SK-N-SH (cell line): ENCODE measurements around the gene ENSA. TPM values are rescaled to one million over a fixed set of nuclear protein-coding genes. Genes with fewer than 3 reads are reported as not detected.
"Not testable (repeated sequence)": the region's sequence is repeated elsewhere in the genome, so short reads cannot be mapped to it uniquely, and the experiment has no call there.

ENCODE experiments used
- CTCF ChIA-PET: fragments of 300-600, 350-600 bp; formaldehyde crosslinking; extraction: SDS; loops from one replicate; lab custom pipeline; 2021; lab: Yijun Ruan, JAX
- POLR2A ChIA-PET: fragments of 350-600 bp; sonication (Branson Sonifier 250); formaldehyde crosslinking; extraction: SDS; loops from one replicate; lab custom pipeline; 2020; ENCODE audit warnings: antibody characterized with exemption, inconsistent platforms; lab: Yijun Ruan, JAX
- DNase-seq: peaks from one replicate; pipeline ENCODE4 v3.0.0; 2012
- H2AFZ ChIP-seq: fragments of 200-600 bp; sonication (generic); 2 replicates; pipeline ENCODE4 v1.8.1; 2016; ENCODE audit warnings: antibody characterized with exemption, mild to moderate bottlenecking, low read depth
- H3F3A ChIP-seq: fragments of 200-600 bp; sonication (generic); replicated peaks from 2 replicates; pipeline ENCODE3; 2016; ENCODE audit warnings: antibody characterized with exemption, mild to moderate bottlenecking; ENCODE audit not compliant: insufficient read depth
- H3K27ac ChIP-seq, 2 experiments: fragments of 200-500 bp in 1 of 2; fragments of 200-600 bp in 1 of 2; sonication (Bioruptor generic) in 1 of 2; sonication (generic), shearing (Covaris generic) in 1 of 2; 2 replicates each; pipeline versions ENCODE4 v1.5.1 to v1.6.1; 2014 to 2016; ENCODE audit warnings: low read depth in 2 of 2, inconsistent platforms in 1 of 2, low read length in 1 of 2, mild to moderate bottlenecking in 1 of 2, mixed read lengths in 1 of 2
- H3K27me3 ChIP-seq: fragments of 200-600 bp; sonication (generic), shearing (Covaris generic); 2 replicates; pipeline ENCODE4 v1.6.1; 2016; ENCODE audit warnings: mixed run types; ENCODE audit not compliant: insufficient read depth
- H3K36me3 ChIP-seq, 2 experiments: fragments of 200-500 bp in 1 of 2; fragments of 200-600 bp in 1 of 2; sonication (Bioruptor generic) in 1 of 2; sonication (generic) in 1 of 2; replicated peaks in 1 of 2; 2 replicates each; pipeline versions ENCODE3 to v1.5.1; 2014 to 2016; ENCODE audit warnings: low read length in 1 of 2, mild to moderate bottlenecking in 1 of 2; ENCODE audit not compliant: insufficient read depth in 2 of 2, control insufficient read depth in 1 of 2
- H3K4me1 ChIP-seq, 2 experiments: fragments of 200-500 bp in 1 of 2; fragments of 200-600 bp in 1 of 2; sonication (Bioruptor generic) in 1 of 2; sonication (generic), shearing (Covaris generic) in 1 of 2; 2 replicates each; pipeline versions ENCODE4 v1.5.1 to v1.6.1; 2014 to 2016; ENCODE audit warnings: low read depth in 1 of 2, low read length in 1 of 2, mixed run types in 1 of 2; ENCODE audit not compliant: insufficient read depth in 2 of 2, control insufficient read depth in 1 of 2
- H3K4me2 ChIP-seq: fragments of 200-600 bp; sonication (generic), shearing (Covaris generic); 2 replicates; pipeline ENCODE4 v1.6.1; 2017; ENCODE audit warnings: mixed run types
- H3K4me3 ChIP-seq, 2 experiments: fragments of 200-500 bp in 1 of 2; fragments of 200-600 bp in 1 of 2; sonication (Bioruptor generic) in 1 of 2; sonication (generic), shearing (Covaris generic) in 1 of 2; 2 replicates each; pipeline versions ENCODE4 v1.5.1 to v1.8.1; 2014 to 2016; ENCODE audit warnings: low read depth in 2 of 2, inconsistent platforms in 1 of 2, low read length in 1 of 2, mild to moderate bottlenecking in 1 of 2, mixed read lengths in 1 of 2, moderate library complexity in 1 of 2
- H3K79me2 ChIP-seq: fragments of 200-600 bp; sonication (generic); 2 replicates; pipeline ENCODE4 v1.8.1; 2017; ENCODE audit warnings: mild to moderate bottlenecking; ENCODE audit not compliant: insufficient read depth
- H3K9ac ChIP-seq: fragments of 200-600 bp; sonication (generic); 2 replicates; pipeline ENCODE4 v1.6.1; 2017; ENCODE audit warnings: mixed run types
- H3K9me2 ChIP-seq: fragments of 200-600 bp; sonication (generic); 2 replicates; pipeline ENCODE4 v1.6.1; 2017; ENCODE audit warnings: mixed run types
- H3K9me3 ChIP-seq: fragments of 200-600 bp; sonication (generic); 2 replicates; pipeline ENCODE4 v1.6.1; 2017; ENCODE audit warnings: mixed run types, mild to moderate bottlenecking, moderate library complexity
- H4K20me1 ChIP-seq: fragments of 200-600 bp; sonication (generic); 2 replicates; pipeline ENCODE4 v1.6.1; 2017; ENCODE audit warnings: mild to moderate bottlenecking, mixed run types; ENCODE audit not compliant: insufficient read depth
- EZH2phosphoT487 ChIP-seq: fragments of 200-600 bp; sonication (generic); IDR thresholded peaks from 2 replicates; pipeline ENCODE4 v1.6.1; 2017; ENCODE audit warnings: low read depth, mixed run types, mild to moderate bottlenecking, antibody characterized with exemption, moderate library complexity, borderline replicate concordance
- GABPA ChIP-seq: IDR thresholded peaks from 2 replicates; pipeline ENCODE4 v1.4.0; 2012; ENCODE audit warnings: low read depth, mild to moderate bottlenecking
- SMC3 ChIP-seq: IDR thresholded peaks from 2 replicates; pipeline ENCODE4 v1.6.1; 2012; ENCODE audit warnings: low read depth, low read length, improper control_type of control experiment
- TAF1 ChIP-seq: IDR thresholded peaks from 2 replicates; pipeline ENCODE4 v1.6.1; 2012; ENCODE audit warnings: low read depth, mild to moderate bottlenecking, low read length, moderate library complexity, borderline replicate concordance
- WGBS: methylation state at CpG from one replicate; pipeline ENCODE4 v1.1.6; 2017; ENCODE audit warnings: low lambda C conversion rate; 5-methylcytosine and 5-hydroxymethylcytosine counted together
- polyA plus RNA-seq, 3 experiments: library from polyadenylated mRNA; depleted of rRNA; stranded (reverse); fragments of >200 nt; gene quantifications; 2 replicates each; pipeline ENCODE4 v1.2.3, GENCODE V29; 2012
- TF ChIP-seq, protein P1 (sequence below): IDR thresholded peaks from 2 replicates; pipeline ENCODE4 v1.4.0; 2012; ENCODE audit warnings: low read depth
- TF ChIP-seq, protein P2 (sequence below): IDR thresholded peaks from 2 replicates; pipeline ENCODE4 v1.6.1; 2012; ENCODE audit warnings: mild to moderate bottlenecking, low read depth, low read length, moderate library complexity

Gene ENSA
- polyA plus RNA-seq, 1 of the 3 experiments (the other 2 are of a cell fraction): 56.3 TPM

DNA sequence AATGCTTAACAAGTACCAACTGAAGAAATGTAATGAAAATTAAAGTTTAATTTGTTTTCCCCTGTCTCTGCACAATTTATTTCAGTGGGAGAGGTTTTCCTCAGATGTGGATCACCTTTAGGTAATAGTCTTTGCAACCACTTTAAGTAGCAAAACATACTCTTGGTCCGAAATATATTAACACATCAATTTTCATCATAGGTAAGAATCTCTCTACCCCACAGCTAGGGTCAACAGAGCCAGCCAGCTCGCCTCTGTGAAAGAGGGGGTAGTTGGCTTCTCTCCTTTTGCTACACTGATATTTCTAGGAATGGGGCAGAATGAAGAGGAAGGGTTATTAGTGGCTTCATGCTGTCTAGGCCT is 25.2 kb downstream of the ENSA start:
- POLR2A ChIA-PET: no interaction called here
- Histone ChIP-seq H3K4me3 (no peak overlapping the region), H3K9me3 (no peaks in the 10 kb centered on the region), H3K27me3 (no peaks in the 10 kb centered on the region), H3K36me3 (no peaks in the 10 kb centered on the region), H3K27ac (peak overlapping the region; percentile 76 to 98), H3K4me2 (peak overlapping the region; percentile 48), H3K79me2 (peaks cover 9% of the 10 kb centered on the region; the same call in 1 of the 2 replicates), H4K20me1 (no peaks in the 10 kb centered on the region), H2AFZ (no peak overlapping the region; the same call in 1 of the 2 replicates), H3F3A (peaks cover 17% of the 10 kb centered on the region), H3K9me2 (no peaks in the 10 kb centered on the region), H3K4me1 (peaks cover 6 to 19% of the 10 kb centered on the region in 2 experiments; a peak in 3 of 4 replicates), H3K9ac (peak overlapping the region; percentile 58)
- CTCF ChIA-PET: interaction anchor here (1.4 kb wide), 1 partner anchor 18 kb away, joined by 3 read pairs; no protein-coding TSS in a partner anchor
- WGBS: 54% methylated on average over 2 of the region's 2 CpGs
- DNase-seq: no peak
- no peak for TF ChIP-seq GABPA
- TF ChIP-seq, protein P1, sequence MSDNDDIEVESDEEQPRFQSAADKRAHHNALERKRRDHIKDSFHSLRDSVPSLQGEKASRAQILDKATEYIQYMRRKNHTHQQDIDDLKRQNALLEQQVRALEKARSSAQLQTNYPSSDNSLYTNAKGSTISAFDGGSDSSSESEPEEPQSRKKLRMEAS: no peak

DNA sequence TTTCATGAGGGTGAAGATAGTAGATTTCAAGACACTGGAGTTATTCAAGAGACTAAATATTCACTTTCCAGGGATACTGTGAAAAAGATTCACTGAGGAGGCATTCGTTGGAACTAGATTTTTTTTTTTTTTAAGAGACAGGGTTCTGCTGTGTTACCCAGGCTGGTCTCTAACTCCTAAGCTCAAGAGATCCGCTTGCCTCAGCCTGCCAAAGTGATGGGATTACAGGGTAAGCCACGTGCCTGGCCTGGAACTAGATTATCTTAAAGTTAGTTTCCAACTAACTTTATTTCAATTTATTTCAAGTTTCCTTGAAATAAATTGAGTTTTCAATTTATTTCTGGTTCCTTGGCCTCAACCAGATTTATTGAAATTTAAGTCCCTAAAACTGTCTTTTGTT is 25.7 kb downstream of the ENSA start:
- Histone ChIP-seq H3K4me2 (no peak overlapping the region), H3K9me2 (no peaks in the 10 kb centered on the region)

GRCh38 chr1:150602372-150602771 is 27.0 kb downstream of the ENSA start:
- H3K36me3 ChIP-seq, H2AFZ ChIP-seq, H3K4me3 ChIP-seq, H3K27ac ChIP-seq, CTCF ChIA-PET, H3K9ac ChIP-seq, H3K79me2 ChIP-seq, H3K27me3 ChIP-seq, DNase-seq, H4K20me1 ChIP-seq, H3K9me3 ChIP-seq, H3K9me2 ChIP-seq, H3K4me2 ChIP-seq: not testable (repeated sequence)
- POLR2A ChIA-PET: interaction anchor here (1.4 kb wide), 1 partner anchor 23 kb away, joined by 3 read pairs; the partner anchor contains the start of gene MCL1
- Histone ChIP-seq H3F3A (peaks cover 14% of the 10 kb centered on the region), H3K4me1 (peaks cover 6 to 19% of the 10 kb centered on the region in 2 experiments; a peak in 2 of 4 replicates)
- WGBS: 97% methylated on average over 12 of the region's 12 CpGs

More for the DNA sequence above, 25.7 kb downstream of the ENSA start:
- ChIA-PET POLR2A (interaction anchor here (1.0 kb wide), 1 partner anchor 15 kb away, joined by 3 read pairs; no protein-coding TSS in a partner anchor), CTCF (no interaction called here)
- Histone ChIP-seq H3K4me3 (no peak overlapping the region), H3K27me3 (no peaks in the 10 kb centered on the region), H3K9ac (0 out of 2 replicates have a peak overlapping the region, but pooled peaks have one; percentile 58), H3K79me2 (peaks cover 9% of the 10 kb centered on the region; the same call in 1 of the 2 replicates), H2AFZ (no peak overlapping the region), H3K9me3 (no peaks in the 10 kb centered on the region), H3K4me1 (peaks cover 6 to 19% of the 10 kb centered on the region in 2 experiments; a peak in 2 of 4 replicates), H3K36me3 (no peaks in the 10 kb centered on the region), H3K27ac (peak overlapping the region; percentile 76 to 98; a peak in 3 of 4 replicates)
- 87% methylated on average over 3 of the region's 3 CpGs for WGBS
- TF ChIP-seq SMC3: no peak
- TF ChIP-seq TAF1: no peak
- TF ChIP-seq, all 33 proteins: peak for 0
- DNase-seq: no peak
- peaks cover 14% of the 10 kb centered on the region for H3F3A ChIP-seq
- no peaks in the 10 kb centered on the region for H4K20me1 ChIP-seq

DNA sequence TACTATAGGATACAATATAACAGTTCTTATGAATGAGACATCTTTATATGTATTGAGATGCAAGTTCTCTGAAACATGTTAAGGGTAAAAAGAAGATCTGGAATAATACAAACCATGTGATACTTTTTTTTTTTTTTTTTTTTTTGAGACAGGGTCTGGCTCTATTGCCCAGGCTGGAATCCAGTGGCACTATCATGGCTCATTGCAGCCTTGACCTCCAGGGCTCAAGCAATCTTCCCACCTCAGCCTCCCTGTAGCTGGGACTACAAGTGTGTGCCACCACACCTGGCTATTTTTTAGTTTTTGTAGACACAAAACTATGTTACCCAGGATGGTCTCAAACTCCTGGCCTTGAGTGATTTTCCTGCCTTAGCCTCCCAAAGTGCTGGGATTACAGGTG is 27.9 kb downstream of the ENSA start:
- Histone ChIP-seq H3K9ac (no peak overlapping the region), H3K36me3 (no peaks in the 10 kb centered on the region), H3K9me3 (no peaks in the 10 kb centered on the region), H3F3A (peaks cover 15% of the 10 kb centered on the region), H3K4me2 (no peak overlapping the region), H2AFZ (no peak overlapping the region), H3K4me1 (peaks cover 6 to 19% of the 10 kb centered on the region in 2 experiments; a peak in 2 of 4 replicates), H4K20me1 (no peaks in the 10 kb centered on the region), H3K4me3 (no peak overlapping the region), H3K27me3 (no peaks in the 10 kb centered on the region), H3K79me2 (peaks cover 9% of the 10 kb centered on the region; the same call in 1 of the 2 replicates), H3K9me2 (no peaks in the 10 kb centered on the region), H3K27ac (no peak overlapping the region)
- DNase-seq: no peak
- ChIA-PET POLR2A (no interaction called here), CTCF (interaction anchor here (1.0 kb wide), 1 partner anchor 321 kb away, joined by 3 read pairs; no protein-coding TSS in a partner anchor)
- TF ChIP-seq EZH2phosphoT487: no peak
- TF ChIP-seq, protein P2, sequence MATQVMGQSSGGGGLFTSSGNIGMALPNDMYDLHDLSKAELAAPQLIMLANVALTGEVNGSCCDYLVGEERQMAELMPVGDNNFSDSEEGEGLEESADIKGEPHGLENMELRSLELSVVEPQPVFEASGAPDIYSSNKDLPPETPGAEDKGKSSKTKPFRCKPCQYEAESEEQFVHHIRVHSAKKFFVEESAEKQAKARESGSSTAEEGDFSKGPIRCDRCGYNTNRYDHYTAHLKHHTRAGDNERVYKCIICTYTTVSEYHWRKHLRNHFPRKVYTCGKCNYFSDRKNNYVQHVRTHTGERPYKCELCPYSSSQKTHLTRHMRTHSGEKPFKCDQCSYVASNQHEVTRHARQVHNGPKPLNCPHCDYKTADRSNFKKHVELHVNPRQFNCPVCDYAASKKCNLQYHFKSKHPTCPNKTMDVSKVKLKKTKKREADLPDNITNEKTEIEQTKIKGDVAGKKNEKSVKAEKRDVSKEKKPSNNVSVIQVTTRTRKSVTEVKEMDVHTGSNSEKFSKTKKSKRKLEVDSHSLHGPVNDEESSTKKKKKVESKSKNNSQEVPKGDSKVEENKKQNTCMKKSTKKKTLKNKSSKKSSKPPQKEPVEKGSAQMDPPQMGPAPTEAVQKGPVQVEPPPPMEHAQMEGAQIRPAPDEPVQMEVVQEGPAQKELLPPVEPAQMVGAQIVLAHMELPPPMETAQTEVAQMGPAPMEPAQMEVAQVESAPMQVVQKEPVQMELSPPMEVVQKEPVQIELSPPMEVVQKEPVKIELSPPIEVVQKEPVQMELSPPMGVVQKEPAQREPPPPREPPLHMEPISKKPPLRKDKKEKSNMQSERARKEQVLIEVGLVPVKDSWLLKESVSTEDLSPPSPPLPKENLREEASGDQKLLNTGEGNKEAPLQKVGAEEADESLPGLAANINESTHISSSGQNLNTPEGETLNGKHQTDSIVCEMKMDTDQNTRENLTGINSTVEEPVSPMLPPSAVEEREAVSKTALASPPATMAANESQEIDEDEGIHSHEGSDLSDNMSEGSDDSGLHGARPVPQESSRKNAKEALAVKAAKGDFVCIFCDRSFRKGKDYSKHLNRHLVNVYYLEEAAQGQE: no peak

DNA sequence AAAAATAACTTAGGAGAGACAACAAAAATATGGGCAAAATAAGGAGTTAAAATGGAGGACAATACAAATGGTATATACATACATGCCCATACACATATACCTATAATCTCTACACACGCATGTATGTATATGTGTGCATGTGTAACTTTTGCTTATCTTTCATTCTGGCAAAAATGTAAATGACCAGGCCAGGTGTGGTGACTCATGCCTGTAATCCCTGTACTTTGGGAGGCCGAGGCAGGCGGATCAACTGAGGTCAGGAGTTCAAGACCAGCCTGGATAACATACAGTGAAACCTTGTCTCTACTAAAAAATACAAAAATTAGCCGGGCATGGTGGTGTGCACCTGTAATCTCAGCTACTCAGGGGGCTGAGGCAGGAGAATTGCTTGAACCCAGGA is 31.1 kb downstream of the ENSA start:
- CTCF ChIA-PET: not testable (repeated sequence)

More for the DNA sequence above, 31.1 kb downstream of the ENSA start:
- H3K4me2 ChIP-seq, H3K9ac ChIP-seq, H3K9me3 ChIP-seq, H3K79me2 ChIP-seq, DNase-seq, H3K36me3 ChIP-seq, H3K4me3 ChIP-seq, H3K27ac ChIP-seq, H4K20me1 ChIP-seq, H2AFZ ChIP-seq, H3K9me2 ChIP-seq, H3K4me1 ChIP-seq, H3K27me3 ChIP-seq: not testable (repeated sequence)
- WGBS: 91% methylated on average over 4 of the region's 4 CpGs
- peaks cover 14% of the 10 kb centered on the region for H3F3A ChIP-seq
- POLR2A ChIA-PET: interaction anchor here (1.2 kb wide), 1 partner anchor 18 kb away, joined by 3 read pairs; the partner anchor contains the start of gene MCL1
